HepG2 (cell line): ENCODE measurements around the gene MUTYH. TPM values are rescaled to one million over a fixed set of nuclear protein-coding genes. Genes with fewer than 3 reads are reported as not detected.
A peak's percentile ranks its signal among the peaks of the same experiment; 100 is the strongest.

ENCODE experiments used
- ATM ChIP-seq: fragments of 450-650 bp; IDR thresholded peaks from 2 replicates; pipeline ENCODE4 v1.7.1; 2017; ENCODE audit warnings: mild to moderate bottlenecking, borderline replicate concordance
- CC2D1A ChIP-seq: sonication (generic); formaldehyde crosslinking; IDR thresholded peaks from 2 replicates; pipeline ENCODE4 v1.8.1; 2023; ENCODE audit warnings: mild to moderate bottlenecking, missing genetic modification reagents
- CENPBD1 ChIP-seq: sonication (generic); formaldehyde crosslinking; IDR thresholded peaks from 2 replicates; pipeline ENCODE4 v1.8.0; 2022; ENCODE audit warnings: missing genetic modification reagents, low read depth, mild to moderate bottlenecking, borderline replicate concordance
- GATA4 ChIP-seq: sonication (generic); IDR thresholded peaks from 2 replicates; pipeline ENCODE4 v1.6.1; 2016; ENCODE audit warnings: antibody characterized with exemption, low read depth, borderline replicate concordance
- HHEX ChIP-seq: IDR thresholded peaks from 2 replicates; pipeline ENCODE4 v1.6.1; 2016; ENCODE audit warnings: control low read depth
- KMT2B ChIP-seq: IDR thresholded peaks from 2 replicates; pipeline ENCODE4 v1.6.1; 2016; ENCODE audit warnings: missing genetic modification reagents, missing compliant biosample characterization
- MAF1 ChIP-seq: sonication (generic); formaldehyde crosslinking; IDR thresholded peaks from 2 replicates; pipeline ENCODE4 v1.5.0; 2020; ENCODE audit warnings: missing genetic modification reagents, borderline replicate concordance
- NPAS2 ChIP-seq: sonication (generic); formaldehyde crosslinking; IDR thresholded peaks from 2 replicates; pipeline ENCODE4 v1.8.0; 2022; ENCODE audit warnings: mild to moderate bottlenecking, missing genetic modification reagents, borderline replicate concordance
- SP4 ChIP-seq: sonication (generic); formaldehyde crosslinking; IDR thresholded peaks from 2 replicates; pipeline ENCODE4 v1.8.1; 2023; ENCODE audit warnings: mild to moderate bottlenecking, missing genetic modification reagents
- TBX3 ChIP-seq: fragments of 450-650 bp; IDR thresholded peaks from 2 replicates; pipeline ENCODE4 v1.6.1; 2017; ENCODE audit warnings: antibody characterized with exemption, mild to moderate bottlenecking, inconsistent platforms, borderline replicate concordance
- TCF7 ChIP-seq: sonication (generic); IDR thresholded peaks from 2 replicates; pipeline ENCODE4 v1.6.1; 2016; ENCODE audit warnings: antibody characterized with exemption, low read depth
- ZBTB39 ChIP-seq: sonication (generic); formaldehyde crosslinking; IDR thresholded peaks from 2 replicates; pipeline ENCODE4 v1.5.0; 2020; ENCODE audit warnings: missing genetic modification reagents
- ZEB1 ChIP-seq: IDR thresholded peaks from 2 replicates; pipeline ENCODE4 v1.6.1; 2012; ENCODE audit warnings: mild to moderate bottlenecking, low read depth, inconsistent platforms; ENCODE audit not compliant: insufficient replicate concordance
- ZMYM3 ChIP-seq: sonication (generic); formaldehyde crosslinking; IDR thresholded peaks from 2 replicates; pipeline ENCODE4 v1.5.1; 2020; ENCODE audit warnings: mild to moderate bottlenecking, missing genetic modification reagents
- ZNF232 ChIP-seq: sonication (generic); formaldehyde crosslinking; IDR thresholded peaks from 2 replicates; pipeline ENCODE4 v1.4.0; 2020; ENCODE audit warnings: missing genetic modification reagents, borderline replicate concordance
- ZNF33A ChIP-seq: sonication (generic); formaldehyde crosslinking; IDR thresholded peaks from 2 replicates; pipeline ENCODE4 v1.5.1; 2020; ENCODE audit warnings: missing genetic modification reagents, mild to moderate bottlenecking, moderate library complexity, borderline replicate concordance
- ZNF556 ChIP-seq: sonication (generic); formaldehyde crosslinking; IDR thresholded peaks from 2 replicates; pipeline ENCODE4 v1.4.0; 2020; ENCODE audit warnings: mild to moderate bottlenecking, missing genetic modification reagents, borderline replicate concordance
- ZSCAN9 ChIP-seq: IDR thresholded peaks from 2 replicates; pipeline ENCODE4 v1.6.1; 2016; ENCODE audit warnings: borderline replicate concordance
- polyA plus RNA-seq, 8 experiments: library from polyadenylated mRNA; depleted of rRNA in 3 of 8; stranded (reverse) in 7 of 8; unstranded in 1 of 8; fragments of >200 nt; fragmentation: Illumina TruSeq in 4 of 8; extraction: Trizol in 4 of 8; gene quantifications; 2 replicates each; pipeline versions ENCODE4 v1.2.1 to v1.2.3, GENCODE V29; 2011 to 2016; ENCODE audit warnings: low read depth in 4 of 8, missing spikeins in 1 of 8, mixed read lengths in 1 of 8; ENCODE audit not compliant: insufficient read depth in 1 of 8
- total RNA-seq, 5 experiments: library from RNA; depleted of rRNA; stranded (reverse); fragments of >200 nt; fragmentation: Illumina TruSeq; extraction: Trizol; gene quantifications; 2 replicates each; pipeline ENCODE4 v1.2.3, GENCODE V29; 2016; ENCODE audit warnings: low read depth in 1 of 5
- TF ChIP-seq, protein P1 (sequence below), 2 experiments: sonication (generic) in 1 of 2; formaldehyde crosslinking in 1 of 2; IDR thresholded peaks; 2 replicates each; pipeline versions ENCODE4 v1.5.1 to v1.6.1; 2011 to 2020; ENCODE audit warnings: borderline replicate concordance in 1 of 2, low read depth in 1 of 2, low read length in 1 of 2, mild to moderate bottlenecking in 1 of 2, missing genetic modification reagents in 1 of 2, moderate library complexity in 1 of 2
- TF ChIP-seq, protein P2 (sequence below): sonication (generic); formaldehyde crosslinking; IDR thresholded peaks from 2 replicates; pipeline ENCODE4 v1.5.1; 2020; ENCODE audit warnings: mild to moderate bottlenecking, missing genetic modification reagents, borderline replicate concordance
- TF ChIP-seq, protein P3 (sequence below): sonication (generic); formaldehyde crosslinking; IDR thresholded peaks from 2 replicates; pipeline ENCODE4 v1.9.0; 2021; ENCODE audit warnings: missing genetic modification reagents, borderline replicate concordance

The MUTYH gene
- total and polyA plus RNA-seq, 2 of the 13 experiments (the other 11 are each of a cell fraction or from before 2014, with no cell fraction given): 16.3 to 17.1 TPM

DNA sequence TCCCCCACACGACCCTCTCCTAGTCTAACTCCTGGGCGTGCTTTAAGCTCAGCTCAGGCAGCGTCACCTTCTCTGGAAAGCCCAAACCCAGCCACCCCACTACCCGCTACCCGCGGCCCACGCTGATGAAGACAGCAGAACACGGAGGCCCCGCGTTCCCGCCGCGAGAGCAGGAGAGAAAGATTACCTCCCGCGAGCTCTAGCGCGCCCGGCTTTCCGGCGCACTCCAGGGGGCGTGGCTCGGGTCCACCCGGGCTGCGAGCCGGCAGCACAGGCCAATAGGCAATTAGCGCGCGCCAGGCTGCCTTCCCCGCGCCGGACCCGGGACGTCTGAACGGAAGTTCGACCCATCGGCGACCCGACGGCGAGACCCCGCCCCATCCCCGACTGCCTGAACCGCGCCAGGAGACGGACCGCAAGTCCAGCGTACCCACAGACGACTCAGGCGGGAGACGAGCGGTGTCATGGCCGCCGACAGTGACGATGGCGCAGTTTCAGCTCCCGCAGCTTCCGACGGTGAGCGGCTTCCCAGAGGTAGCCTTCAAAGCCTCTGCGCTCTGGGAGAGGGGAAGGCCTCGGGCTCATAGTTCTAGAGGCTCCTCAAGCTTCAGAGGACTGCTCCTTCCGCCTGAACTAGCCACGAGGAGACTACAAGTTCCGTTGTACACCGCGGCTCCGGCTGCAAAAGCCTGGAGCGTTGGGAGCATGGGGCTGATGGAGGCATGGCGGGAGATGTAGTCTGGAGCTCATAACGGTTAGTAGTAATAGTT lies at the start of gene MUTYH, which contains the start of gene TOE1 (continued):
- peak; percentile 71 for TF ChIP-seq ZEB1
- TF ChIP-seq ZBTB39: peak; percentile 89
- TF ChIP-seq CC2D1A: no peak
- no peak for TF ChIP-seq HHEX
- TF ChIP-seq, protein P1, sequence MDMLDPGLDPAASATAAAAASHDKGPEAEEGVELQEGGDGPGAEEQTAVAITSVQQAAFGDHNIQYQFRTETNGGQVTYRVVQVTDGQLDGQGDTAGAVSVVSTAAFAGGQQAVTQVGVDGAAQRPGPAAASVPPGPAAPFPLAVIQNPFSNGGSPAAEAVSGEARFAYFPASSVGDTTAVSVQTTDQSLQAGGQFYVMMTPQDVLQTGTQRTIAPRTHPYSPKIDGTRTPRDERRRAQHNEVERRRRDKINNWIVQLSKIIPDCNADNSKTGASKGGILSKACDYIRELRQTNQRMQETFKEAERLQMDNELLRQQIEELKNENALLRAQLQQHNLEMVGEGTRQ (IDR thresholded peaks at IDR 0.05; ENCODE audit: low read depth, low read length): no peak
- TF ChIP-seq, protein P1 (CRISPR knock-in tag; IDR thresholded peaks at IDR 0.05; ENCODE audit: borderline replicate concordance): peak; percentile 73; the same call in 1 of the 2 replicates
- TF ChIP-seq ZSCAN9 (CRISPR knock-in tag): peak; percentile 58; the same call in 1 of the 2 replicates
- peak; percentile 41; the same call in 1 of the 2 replicates for TF ChIP-seq ZNF232 (CRISPR knock-in tag)
- TF ChIP-seq, protein P2, sequence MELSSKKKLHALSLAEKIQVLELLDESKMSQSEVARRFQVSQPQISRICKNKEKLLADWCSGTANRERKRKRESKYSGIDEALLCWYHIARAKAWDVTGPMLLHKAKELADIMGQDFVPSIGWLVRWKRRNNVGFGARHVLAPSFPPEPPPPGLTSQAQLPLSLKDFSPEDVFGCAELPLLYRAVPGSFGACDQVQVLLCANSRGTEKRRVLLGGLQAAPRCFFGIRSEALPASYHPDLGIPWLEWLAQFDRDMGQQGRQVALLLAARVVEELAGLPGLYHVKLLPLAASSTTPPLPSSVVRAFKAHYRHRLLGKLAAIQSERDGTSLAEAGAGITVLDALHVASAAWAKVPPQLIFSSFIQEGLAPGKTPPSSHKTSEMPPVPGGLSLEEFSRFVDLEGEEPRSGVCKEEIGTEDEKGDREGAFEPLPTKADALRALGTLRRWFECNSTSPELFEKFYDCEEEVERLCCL: peak; percentile 84; the same call in 1 of the 2 replicates
- no peak for TF ChIP-seq MAF1 (CRISPR knock-in tag)
- peak; percentile 68 for TF ChIP-seq ZMYM3 (CRISPR knock-in tag)
- no peak for TF ChIP-seq GATA4
- TF ChIP-seq, protein P3, sequence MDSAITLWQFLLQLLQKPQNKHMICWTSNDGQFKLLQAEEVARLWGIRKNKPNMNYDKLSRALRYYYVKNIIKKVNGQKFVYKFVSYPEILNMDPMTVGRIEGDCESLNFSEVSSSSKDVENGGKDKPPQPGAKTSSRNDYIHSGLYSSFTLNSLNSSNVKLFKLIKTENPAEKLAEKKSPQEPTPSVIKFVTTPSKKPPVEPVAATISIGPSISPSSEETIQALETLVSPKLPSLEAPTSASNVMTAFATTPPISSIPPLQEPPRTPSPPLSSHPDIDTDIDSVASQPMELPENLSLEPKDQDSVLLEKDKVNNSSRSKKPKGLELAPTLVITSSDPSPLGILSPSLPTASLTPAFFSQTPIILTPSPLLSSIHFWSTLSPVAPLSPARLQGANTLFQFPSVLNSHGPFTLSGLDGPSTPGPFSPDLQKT (CRISPR knock-in tag): no peak
- TF ChIP-seq ATM: no peak
- TF ChIP-seq ZNF556 (CRISPR knock-in tag): peak; percentile 79; the same call in 1 of the 2 replicates
- TF ChIP-seq ZNF33A (CRISPR knock-in tag): 0 out of 2 replicates have a peak, but pooled peaks have one; percentile 35
- TF ChIP-seq KMT2B: peak; percentile 57; the same call in 1 of the 2 replicates
- no peak for TF ChIP-seq TCF7
- no peak for TF ChIP-seq TBX3
- TF ChIP-seq NPAS2 (CRISPR knock-in tag): no peak
- TF ChIP-seq CENPBD1 (CRISPR knock-in tag): no peak
- TF ChIP-seq SP4 (CRISPR knock-in tag): peak; percentile 79; the same call in 1 of the 2 replicates
